ENCODE data around the gene NXPH1. TPM values are rescaled to one million over a fixed set of nuclear protein-coding genes. Genes with fewer than 3 reads are reported as not detected.

The NXPH1 gene
- polyA plus RNA-seq, 1 of the 3 experiments (the other 2 are of a cell fraction): not detected

DNA sequence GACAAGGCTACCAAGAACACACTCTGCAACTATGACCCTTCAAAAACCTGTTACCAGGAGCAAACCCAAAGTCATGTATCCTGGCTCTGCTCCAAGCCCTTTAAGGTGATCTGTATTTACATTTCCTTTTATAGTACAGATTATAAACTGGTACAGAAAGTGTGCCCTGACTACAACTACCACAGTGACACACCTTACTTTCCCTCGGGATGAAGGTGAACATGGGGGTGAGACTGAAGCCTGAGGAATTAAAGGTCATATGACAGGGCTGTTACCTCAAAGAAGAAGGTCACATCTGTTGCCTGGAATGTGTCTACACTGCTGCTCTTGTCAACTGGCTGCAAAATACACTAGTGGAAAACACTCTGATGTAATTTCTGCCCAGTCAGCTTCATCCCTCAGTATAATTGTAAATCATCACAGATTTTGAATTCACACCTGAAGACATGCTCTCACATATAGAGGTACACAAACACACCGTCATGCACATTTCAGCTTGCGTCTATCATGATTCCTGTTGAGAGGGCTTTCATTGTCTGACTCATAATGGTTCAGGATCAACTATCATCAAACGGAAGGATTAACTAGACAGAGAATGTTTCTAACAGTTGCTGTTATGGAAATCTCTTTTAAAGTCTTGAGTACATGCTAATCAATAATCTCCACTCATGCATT is 318.3 kb downstream of the NXPH1 start (continued):
- TF ChIP-seq, protein P1, sequence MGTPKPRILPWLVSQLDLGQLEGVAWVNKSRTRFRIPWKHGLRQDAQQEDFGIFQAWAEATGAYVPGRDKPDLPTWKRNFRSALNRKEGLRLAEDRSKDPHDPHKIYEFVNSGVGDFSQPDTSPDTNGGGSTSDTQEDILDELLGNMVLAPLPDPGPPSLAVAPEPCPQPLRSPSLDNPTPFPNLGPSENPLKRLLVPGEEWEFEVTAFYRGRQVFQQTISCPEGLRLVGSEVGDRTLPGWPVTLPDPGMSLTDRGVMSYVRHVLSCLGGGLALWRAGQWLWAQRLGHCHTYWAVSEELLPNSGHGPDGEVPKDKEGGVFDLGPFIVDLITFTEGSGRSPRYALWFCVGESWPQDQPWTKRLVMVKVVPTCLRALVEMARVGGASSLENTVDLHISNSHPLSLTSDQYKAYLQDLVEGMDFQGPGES (IDR thresholded peaks at IDR 0.05; ENCODE audit: low read depth, low read length): no peak
- TF ChIP-seq, protein P2, sequence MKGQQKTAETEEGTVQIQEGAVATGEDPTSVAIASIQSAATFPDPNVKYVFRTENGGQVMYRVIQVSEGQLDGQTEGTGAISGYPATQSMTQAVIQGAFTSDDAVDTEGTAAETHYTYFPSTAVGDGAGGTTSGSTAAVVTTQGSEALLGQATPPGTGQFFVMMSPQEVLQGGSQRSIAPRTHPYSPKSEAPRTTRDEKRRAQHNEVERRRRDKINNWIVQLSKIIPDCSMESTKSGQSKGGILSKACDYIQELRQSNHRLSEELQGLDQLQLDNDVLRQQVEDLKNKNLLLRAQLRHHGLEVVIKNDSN (IDR thresholded peaks at IDR 0.05; ENCODE audit: borderline replicate concordance, low read depth): no peak
- no peak for TF ChIP-seq RFX5 (IDR thresholded peaks at IDR 0.05; ENCODE audit: low read length)

DNA sequence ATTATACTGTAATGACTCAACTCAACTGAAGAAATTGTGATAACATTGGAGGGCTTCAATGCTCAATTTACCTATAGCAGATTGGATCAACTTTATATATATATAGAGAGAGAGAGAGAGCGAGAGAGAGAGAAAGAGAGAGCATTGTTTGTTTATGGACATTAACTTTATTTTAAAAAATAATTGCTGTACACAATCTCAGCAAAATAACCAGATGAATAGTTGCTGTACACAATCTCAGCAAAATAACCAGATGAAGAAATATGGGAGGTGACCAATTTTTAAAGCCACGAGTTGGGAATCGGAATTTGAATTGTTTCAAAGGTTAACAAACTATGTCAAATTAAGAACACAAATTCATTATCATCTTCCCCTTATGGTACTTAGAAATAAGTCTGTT is 319.9 kb downstream of the NXPH1 start:
- Histone ChIP-seq H3K9ac (no peak overlapping the region), H2AFZ (ENCODE audit: low read depth) (no peak overlapping the region), H3K4me2 (0 out of 2 replicates have a peak overlapping the region, but pooled peaks have one; percentile 7), H3K4me3 (ENCODE audit: low read depth in 2 of 2, low read length in 1 of 2) (no peak overlapping the region), H3F3A (replicated peaks; ENCODE audit: insufficient read depth) (no peaks in the 10 kb centered on the region), H3K36me3 (replicated peaks in 1 of 2; ENCODE audit: control insufficient read depth in 1 of 2, insufficient read depth in 2 of 2, low read length in 1 of 2) (no peaks in the 10 kb centered on the region), H3K27ac (ENCODE audit: low read depth in 2 of 2, low read length in 1 of 2) (no peak overlapping the region), H3K4me1 (ENCODE audit: control insufficient read depth in 1 of 2, insufficient read depth in 2 of 2, low read depth in 1 of 2, low read length in 1 of 2) (peaks cover 0 to 5% of the 10 kb centered on the region in 2 experiments; a peak in 2 of 4 replicates), H3K79me2 (ENCODE audit: insufficient read depth) (no peaks in the 10 kb centered on the region), H3K9me2 (no peaks in the 10 kb centered on the region), H3K27me3 (ENCODE audit: insufficient read depth) (no peaks in the 10 kb centered on the region), H4K20me1 (ENCODE audit: insufficient read depth) (no peaks in the 10 kb centered on the region), H3K9me3 (no peaks in the 10 kb centered on the region)
- no peak for DNase-seq
- TF ChIP-seq GABPA (IDR thresholded peaks at IDR 0.05; ENCODE audit: low read depth) (no peak), YY1 (IDR thresholded peaks at IDR 0.05; ENCODE audit: low read depth) (no peak)
- CTCF ChIA-PET: no interaction called here
- POLR2A ChIA-PET: no interaction called here
- WGBS (ENCODE audit: low lambda C conversion rate): 39% methylated on average over 3 of the region's 3 CpGs

DNA sequence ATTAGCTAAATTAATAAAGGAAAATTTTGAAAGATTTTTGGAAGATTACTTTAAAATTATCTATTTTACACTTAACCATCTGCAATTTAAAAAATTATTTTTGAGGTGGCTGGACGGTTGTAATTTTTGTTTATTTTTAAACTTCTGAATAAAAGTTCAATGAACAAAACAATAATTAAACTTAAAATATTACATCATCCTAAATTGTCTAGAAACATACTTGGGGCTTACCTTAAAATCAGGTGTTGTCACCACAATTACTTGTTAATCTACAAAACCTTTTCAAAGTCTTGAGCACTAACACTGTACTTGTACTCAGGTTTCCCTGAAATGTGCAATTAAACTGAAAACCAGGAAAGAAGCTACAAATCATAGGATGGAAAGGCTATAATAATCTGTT is 328.3 kb downstream of the NXPH1 start:
- Histone ChIP-seq H3K79me2 (ENCODE audit: insufficient read depth) (no peaks in the 10 kb centered on the region), H3K36me3 (replicated peaks in 1 of 2; ENCODE audit: control insufficient read depth in 1 of 2, insufficient read depth in 2 of 2, low read length in 1 of 2) (no peaks in the 10 kb centered on the region), H3K9me2 (0 out of 2 replicates have a peak, but pooled peaks cover 3% of the 10 kb centered on the region), H4K20me1 (ENCODE audit: insufficient read depth) (no peaks in the 10 kb centered on the region), H3K4me1 (ENCODE audit: control insufficient read depth in 1 of 2, insufficient read depth in 2 of 2, low read depth in 1 of 2, low read length in 1 of 2) (no peaks in the 10 kb centered on the region), H3K27me3 (ENCODE audit: insufficient read depth) (no peaks in the 10 kb centered on the region), H3F3A (replicated peaks; ENCODE audit: insufficient read depth) (no peaks in the 10 kb centered on the region), H3K27ac (ENCODE audit: low read depth in 2 of 2, low read length in 1 of 2) (no peak overlapping the region), H3K9me3 (0 out of 2 replicates have a peak, but pooled peaks cover 3% of the 10 kb centered on the region), H2AFZ (ENCODE audit: low read depth) (no peak overlapping the region), H3K9ac (no peak overlapping the region), H3K4me3 (ENCODE audit: low read depth in 2 of 2, low read length in 1 of 2) (no peak overlapping the region), H3K4me2 (no peak overlapping the region)
- WGBS (ENCODE audit: low lambda C conversion rate): 24% methylated on average over 1 of the region's 1 CpG
- DNase-seq: no peak
- POLR2A ChIA-PET: no interaction called here
- CTCF ChIA-PET: no interaction called here
- TF ChIP-seq, protein P3, sequence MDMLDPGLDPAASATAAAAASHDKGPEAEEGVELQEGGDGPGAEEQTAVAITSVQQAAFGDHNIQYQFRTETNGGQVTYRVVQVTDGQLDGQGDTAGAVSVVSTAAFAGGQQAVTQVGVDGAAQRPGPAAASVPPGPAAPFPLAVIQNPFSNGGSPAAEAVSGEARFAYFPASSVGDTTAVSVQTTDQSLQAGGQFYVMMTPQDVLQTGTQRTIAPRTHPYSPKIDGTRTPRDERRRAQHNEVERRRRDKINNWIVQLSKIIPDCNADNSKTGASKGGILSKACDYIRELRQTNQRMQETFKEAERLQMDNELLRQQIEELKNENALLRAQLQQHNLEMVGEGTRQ (IDR thresholded peaks at IDR 0.05; ENCODE audit: borderline replicate concordance, low read depth, low read length): no peak
- TF ChIP-seq YY1 (IDR thresholded peaks at IDR 0.05; ENCODE audit: low read depth) (no peak), GABPA (IDR thresholded peaks at IDR 0.05; ENCODE audit: low read depth) (no peak), RCOR1 (IDR thresholded peaks at IDR 0.05; ENCODE audit: low read length) (no peak), JUND (IDR thresholded peaks at IDR 0.05) (no peak), TAF1 (IDR thresholded peaks at IDR 0.05; ENCODE audit: borderline replicate concordance, low read depth, low read length) (no peak), FOXJ3 (CRISPR knock-in tag; IDR thresholded peaks at IDR 0.05) (no peak), TEAD4 (IDR thresholded peaks at IDR 0.05; ENCODE audit: borderline replicate concordance, insufficient read depth) (no peak), ELF1 (IDR thresholded peaks at IDR 0.05) (no peak), MEF2A (IDR thresholded peaks at IDR 0.05; ENCODE audit: borderline replicate concordance, low read depth) (no peak)
- TF ChIP-seq, protein P4, sequence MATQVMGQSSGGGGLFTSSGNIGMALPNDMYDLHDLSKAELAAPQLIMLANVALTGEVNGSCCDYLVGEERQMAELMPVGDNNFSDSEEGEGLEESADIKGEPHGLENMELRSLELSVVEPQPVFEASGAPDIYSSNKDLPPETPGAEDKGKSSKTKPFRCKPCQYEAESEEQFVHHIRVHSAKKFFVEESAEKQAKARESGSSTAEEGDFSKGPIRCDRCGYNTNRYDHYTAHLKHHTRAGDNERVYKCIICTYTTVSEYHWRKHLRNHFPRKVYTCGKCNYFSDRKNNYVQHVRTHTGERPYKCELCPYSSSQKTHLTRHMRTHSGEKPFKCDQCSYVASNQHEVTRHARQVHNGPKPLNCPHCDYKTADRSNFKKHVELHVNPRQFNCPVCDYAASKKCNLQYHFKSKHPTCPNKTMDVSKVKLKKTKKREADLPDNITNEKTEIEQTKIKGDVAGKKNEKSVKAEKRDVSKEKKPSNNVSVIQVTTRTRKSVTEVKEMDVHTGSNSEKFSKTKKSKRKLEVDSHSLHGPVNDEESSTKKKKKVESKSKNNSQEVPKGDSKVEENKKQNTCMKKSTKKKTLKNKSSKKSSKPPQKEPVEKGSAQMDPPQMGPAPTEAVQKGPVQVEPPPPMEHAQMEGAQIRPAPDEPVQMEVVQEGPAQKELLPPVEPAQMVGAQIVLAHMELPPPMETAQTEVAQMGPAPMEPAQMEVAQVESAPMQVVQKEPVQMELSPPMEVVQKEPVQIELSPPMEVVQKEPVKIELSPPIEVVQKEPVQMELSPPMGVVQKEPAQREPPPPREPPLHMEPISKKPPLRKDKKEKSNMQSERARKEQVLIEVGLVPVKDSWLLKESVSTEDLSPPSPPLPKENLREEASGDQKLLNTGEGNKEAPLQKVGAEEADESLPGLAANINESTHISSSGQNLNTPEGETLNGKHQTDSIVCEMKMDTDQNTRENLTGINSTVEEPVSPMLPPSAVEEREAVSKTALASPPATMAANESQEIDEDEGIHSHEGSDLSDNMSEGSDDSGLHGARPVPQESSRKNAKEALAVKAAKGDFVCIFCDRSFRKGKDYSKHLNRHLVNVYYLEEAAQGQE (IDR thresholded peaks at IDR 0.05; ENCODE audit: low read depth, low read length): no peak
- TF ChIP-seq, protein P5, sequence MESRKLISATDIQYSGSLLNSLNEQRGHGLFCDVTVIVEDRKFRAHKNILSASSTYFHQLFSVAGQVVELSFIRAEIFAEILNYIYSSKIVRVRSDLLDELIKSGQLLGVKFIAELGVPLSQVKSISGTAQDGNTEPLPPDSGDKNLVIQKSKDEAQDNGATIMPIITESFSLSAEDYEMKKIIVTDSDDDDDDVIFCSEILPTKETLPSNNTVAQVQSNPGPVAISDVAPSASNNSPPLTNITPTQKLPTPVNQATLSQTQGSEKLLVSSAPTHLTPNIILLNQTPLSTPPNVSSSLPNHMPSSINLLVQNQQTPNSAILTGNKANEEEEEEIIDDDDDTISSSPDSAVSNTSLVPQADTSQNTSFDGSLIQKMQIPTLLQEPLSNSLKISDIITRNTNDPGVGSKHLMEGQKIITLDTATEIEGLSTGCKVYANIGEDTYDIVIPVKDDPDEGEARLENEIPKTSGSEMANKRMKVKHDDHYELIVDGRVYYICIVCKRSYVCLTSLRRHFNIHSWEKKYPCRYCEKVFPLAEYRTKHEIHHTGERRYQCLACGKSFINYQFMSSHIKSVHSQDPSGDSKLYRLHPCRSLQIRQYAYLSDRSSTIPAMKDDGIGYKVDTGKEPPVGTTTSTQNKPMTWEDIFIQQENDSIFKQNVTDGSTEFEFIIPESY (IDR thresholded peaks at IDR 0.05; ENCODE audit: borderline replicate concordance, low read depth): no peak
- TF ChIP-seq, protein P2 (IDR thresholded peaks at IDR 0.05; ENCODE audit: borderline replicate concordance, low read depth): no peak

Measured in SK-N-SH (cell line).